Hindlimb muscle (tissue), 1 donor: ENCODE results near the gene RHCG. TPM values are rescaled to one million over a fixed set of nuclear protein-coding genes. Genes with fewer than 3 reads are reported as not detected.

Source experiments
- DNase-seq: peaks from one replicate; pipeline ENCODE4 v3.0.0-alpha.2; 2013
- polyA plus RNA-seq: library from polyadenylated mRNA; unstranded; fragments of 120-200 nt; gene quantifications from one replicate; pipeline ENCODE4 v1.2.1, GENCODE V29; 2013; ENCODE audit not compliant: insufficient read length

Gene RHCG
- polyA plus RNA-seq, result not detected

- DNase-seq, result peak; percentile 11
Observed at GRCh38 chr15:89496155-89497098, at the start of gene RHCG. Gene RHCG, minus strand, starts transcription at chr15:89496583. Its CDS starts 39 bp downstream, at chr15:89496544.

- DNase-seq, result no peak
Observed at GRCh38 chr15:89543389-89543788, 47.0 kb upstream of the RHCG start.

- DNase-seq, result no peak
Observed at GRCh38 chr15:89542369-89542768, 46.0 kb upstream of the RHCG start.

GRCh38 chr15:89539027-89539426 lies 42.6 kb upstream of the RHCG start:
- no peak for DNase-seq

- DNase-seq, result no peak
Observed at GRCh38 chr15:89533861-89534544, 37.6 kb upstream of the RHCG start.

- DNase-seq, result no peak
Observed at GRCh38 chr15:89531796-89532537, 35.6 kb upstream of the RHCG start.

GRCh38 chr15:89530976-89531375 lies 34.6 kb upstream of the RHCG start:
- DNase-seq, result no peak

GRCh38 chr15:89528757-89529352 lies 32.5 kb upstream of the RHCG start:
- no peak for DNase-seq

- no peak for DNase-seq
Observed at GRCh38 chr15:89526601-89527441, 30.4 kb upstream of the RHCG start.

GRCh38 chr15:89526181-89526580 lies 29.8 kb upstream of the RHCG start:
- no peak for DNase-seq

- DNase-seq, result no peak
Observed at GRCh38 chr15:89524184-89524583, 27.8 kb upstream of the RHCG start.

GRCh38 chr15:89523101-89523500 lies 26.7 kb upstream of the RHCG start:
- DNase-seq, result no peak

GRCh38 chr15:89521605-89522004 lies 25.2 kb upstream of the RHCG start:
- DNase-seq, result no peak

GRCh38 chr15:89515477-89515876 lies 19.1 kb upstream of the RHCG start:
- DNase-seq, result no peak

GRCh38 chr15:89514596-89515406 lies 18.4 kb upstream of the RHCG start:
- no peak for DNase-seq

- DNase-seq, result no peak
Observed at GRCh38 chr15:89514186-89514585, 17.8 kb upstream of the RHCG start.

GRCh38 chr15:89513284-89513683 lies 16.9 kb upstream of the RHCG start:
- DNase-seq, result no peak

GRCh38 chr15:89512631-89513030 lies 16.2 kb upstream of the RHCG start:
- DNase-seq, result no peak

GRCh38 chr15:89506026-89506686 lies 9.8 kb upstream of the RHCG start:
- DNase-seq, result no peak

GRCh38 chr15:89504166-89504565 lies 7.8 kb upstream of the RHCG start:
- no peak for DNase-seq
